HepG2 (cell line): ENCODE measurements around the gene DIABLO.

Experiments
- CTCF ChIP-seq: sonication (generic); formaldehyde crosslinking; IDR thresholded peaks from 2 replicates; pipeline ENCODE4 v1.5.0; 2020; ENCODE audit warnings: mild to moderate bottlenecking, missing genetic modification reagents, moderate library complexity
- GMEB2 ChIP-seq: IDR thresholded peaks from 2 replicates; pipeline ENCODE4 v1.6.1; 2016; ENCODE audit warnings: missing biosample characterization, missing genetic modification reagents, low read depth
- HNRNPK ChIP-seq: fragments of 200-400 bp; formaldehyde crosslinking; IDR thresholded peaks from 2 replicates; pipeline ENCODE4 v1.6.1; 2018; ENCODE audit warnings: low read length, low read depth, moderate library complexity, mild to moderate bottlenecking; ENCODE audit not compliant: poor library complexity, severe bottlenecking
- IRF2 ChIP-seq: IDR thresholded peaks from 2 replicates; pipeline ENCODE4 v1.6.1; 2018; ENCODE audit warnings: missing genetic modification reagents, missing compliant biosample characterization
- NBN ChIP-seq: fragments of 450-650 bp; conservative IDR thresholded peaks from 2 replicates; pipeline ENCODE4 v1.6.1; 2017
- TBL1XR1 ChIP-seq: fragments of 150-350 bp; IDR thresholded peaks from 2 replicates; pipeline ENCODE4 v1.6.1; 2014; ENCODE audit warnings: borderline replicate concordance, low read length; ENCODE audit not compliant: partially characterized antibody
- TERF1 ChIP-seq: sonication (generic); formaldehyde crosslinking; IDR thresholded peaks from 2 replicates; pipeline ENCODE4 v1.8.0; 2022; ENCODE audit warnings: mild to moderate bottlenecking, missing genetic modification reagents, moderate library complexity
- TGIF2 ChIP-seq: IDR thresholded peaks from 2 replicates; pipeline ENCODE4 v1.6.1; 2016; ENCODE audit warnings: control low read depth, missing compliant biosample characterization
- ZNF382 ChIP-seq: sonication (generic); formaldehyde crosslinking; IDR thresholded peaks from 2 replicates; pipeline ENCODE4 v1.5.0; 2020; ENCODE audit warnings: missing genetic modification reagents, mild to moderate bottlenecking, borderline replicate concordance

GRCh38 chr12:122265886-122266229, 40.0 kb upstream of the DIABLO start:
- no peak for TF ChIP-seq GMEB2 (CRISPR knock-in tag)
- TF ChIP-seq CTCF (CRISPR knock-in tag), result no peak
- TF ChIP-seq HNRNPK, result no peak
- no peak for TF ChIP-seq ZNF382
- TF ChIP-seq TGIF2 (CRISPR knock-in tag), result no peak
- TF ChIP-seq IRF2 (CRISPR knock-in tag), result no peak
- no peak for TF ChIP-seq TBL1XR1
- TF ChIP-seq TERF1 (CRISPR knock-in tag), result no peak
- no peak for TF ChIP-seq NBN
